ENCODE results near the gene ERVK3-1. TPM values are rescaled to one million over a fixed set of nuclear protein-coding genes. Genes with fewer than 3 reads are reported as not detected.

ERVK3-1 gene
- total and polyA plus RNA-seq, 2 of the 13 experiments (the other 11 are each of a cell fraction or from before 2014, with no cell fraction given) = 28.5 to 38.7 TPM

DNA sequence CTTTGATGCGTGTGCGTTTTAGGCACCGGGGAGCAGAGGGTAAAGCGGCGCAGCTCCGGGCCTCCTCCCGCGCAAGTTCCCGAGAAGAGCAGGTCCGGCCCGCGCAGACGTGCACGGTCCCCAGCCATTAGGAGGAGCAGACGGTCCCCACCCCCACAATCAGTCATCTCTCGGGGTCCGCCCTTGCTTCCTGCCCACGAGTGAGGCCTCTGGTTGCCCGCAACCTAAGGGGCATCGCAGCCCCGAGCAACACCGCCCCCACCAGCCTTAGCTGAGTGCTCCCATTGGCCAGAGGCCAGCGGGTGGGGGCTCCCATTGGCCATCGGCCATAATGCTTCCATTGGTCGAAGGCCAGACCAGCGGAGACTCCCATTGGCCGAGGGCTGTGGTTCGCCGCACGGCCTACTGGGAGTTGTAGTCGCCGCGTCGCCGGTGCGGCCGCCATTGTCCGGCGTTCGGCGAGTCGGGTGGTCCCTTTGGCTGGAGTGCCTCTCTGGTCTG lies 26.6 kb upstream of the ERVK3-1 start, which contains the start of gene ZNF8 (continued):
- TF ChIP-seq, protein P1, sequence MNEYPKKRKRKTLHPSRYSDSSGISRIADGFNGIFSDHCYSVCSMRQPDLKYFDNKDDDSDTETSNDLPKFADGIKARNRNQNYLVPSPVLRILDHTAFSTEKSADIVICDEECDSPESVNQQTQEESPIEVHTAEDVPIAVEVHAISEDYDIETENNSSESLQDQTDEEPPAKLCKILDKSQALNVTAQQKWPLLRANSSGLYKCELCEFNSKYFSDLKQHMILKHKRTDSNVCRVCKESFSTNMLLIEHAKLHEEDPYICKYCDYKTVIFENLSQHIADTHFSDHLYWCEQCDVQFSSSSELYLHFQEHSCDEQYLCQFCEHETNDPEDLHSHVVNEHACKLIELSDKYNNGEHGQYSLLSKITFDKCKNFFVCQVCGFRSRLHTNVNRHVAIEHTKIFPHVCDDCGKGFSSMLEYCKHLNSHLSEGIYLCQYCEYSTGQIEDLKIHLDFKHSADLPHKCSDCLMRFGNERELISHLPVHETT (CRISPR knock-in tag; conservative IDR thresholded peaks at IDR 0.05) = no peak
- no peak for TF ChIP-seq MED13 (CRISPR knock-in tag; IDR thresholded peaks at IDR 0.05)
- no peak; the same call in 1 of the 2 replicates for TF ChIP-seq ZSCAN20 (CRISPR knock-in tag; IDR thresholded peaks at IDR 0.05; ENCODE audit: borderline replicate concordance)
- TF ChIP-seq CC2D1A (CRISPR knock-in tag; IDR thresholded peaks at IDR 0.05) = no peak
- TF ChIP-seq NFKB2 (CRISPR knock-in tag; IDR thresholded peaks at IDR 0.05; ENCODE audit: borderline replicate concordance) = peak; percentile 21; the same call in 1 of the 2 replicates
- TF ChIP-seq ZNF761 (CRISPR knock-in tag; conservative IDR thresholded peaks at IDR 0.05) = peak; percentile 46; the same call in 1 of the 2 replicates
- no peak; the same call in 1 of the 2 replicates for TF ChIP-seq ZNF30 (CRISPR knock-in tag; IDR thresholded peaks at IDR 0.05)
- 0 out of 2 replicates have a peak, but pooled peaks have one; percentile 78 for TF ChIP-seq DMAP1 (CRISPR knock-in tag; IDR thresholded peaks at IDR 0.05)
- no peak for TF ChIP-seq NR3C1 (CRISPR knock-in tag; IDR thresholded peaks at IDR 0.05)
- TF ChIP-seq ZBTB21 (CRISPR knock-in tag; IDR thresholded peaks at IDR 0.05) = no peak
- TF ChIP-seq RFX1 (IDR thresholded peaks at IDR 0.05) = no peak
- TF ChIP-seq ZNF207 (IDR thresholded peaks at IDR 0.05; ENCODE audit: borderline replicate concordance) = no peak
- no peak for TF ChIP-seq TBL1XR1 (IDR thresholded peaks at IDR 0.05; ENCODE audit: borderline replicate concordance, low read length, partially characterized antibody)
- peak; percentile 69 for TF ChIP-seq PHF5A (CRISPR knock-in tag; IDR thresholded peaks at IDR 0.05; ENCODE audit: low read depth, unreplicated experiment)
- TF ChIP-seq NONO (IDR thresholded peaks at IDR 0.05) = no peak
- peak; percentile 62 for TF ChIP-seq NONO (CRISPR knock-in tag; conservative IDR thresholded peaks at IDR 0.05)
- no peak for TF ChIP-seq PCBP2 (optimal IDR thresholded peaks at IDR 0.05; ENCODE audit: low read depth, low read length, poor library complexity, severe bottlenecking)
- TF ChIP-seq, protein P2, sequence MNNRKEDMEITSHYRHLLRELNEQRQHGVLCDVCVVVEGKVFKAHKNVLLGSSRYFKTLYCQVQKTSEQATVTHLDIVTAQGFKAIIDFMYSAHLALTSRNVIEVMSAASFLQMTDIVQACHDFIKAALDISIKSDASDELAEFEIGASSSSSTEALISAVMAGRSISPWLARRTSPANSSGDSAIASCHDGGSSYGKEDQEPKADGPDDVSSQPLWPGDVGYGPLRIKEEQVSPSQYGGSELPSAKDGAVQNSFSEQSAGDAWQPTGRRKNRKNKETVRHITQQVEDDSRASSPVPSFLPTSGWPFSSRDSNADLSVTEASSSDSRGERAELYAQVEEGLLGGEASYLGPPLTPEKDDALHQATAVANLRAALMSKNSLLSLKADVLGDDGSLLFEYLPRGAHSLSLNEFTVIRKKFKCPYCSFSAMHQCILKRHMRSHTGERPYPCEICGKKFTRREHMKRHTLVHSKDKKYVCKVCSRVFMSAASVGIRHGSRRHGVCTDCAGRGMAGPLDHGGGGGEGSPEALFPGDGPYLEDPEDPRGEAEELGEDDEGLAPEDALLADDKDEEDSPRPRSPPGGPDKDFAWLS (CRISPR knock-in tag; IDR thresholded peaks at IDR 0.05; ENCODE audit: borderline replicate concordance) = no peak
- peak; percentile 7; the same call in 1 of the 2 replicates for TF ChIP-seq ZNF335 (CRISPR knock-in tag; IDR thresholded peaks at IDR 0.05)
- TF ChIP-seq SKI (IDR thresholded peaks at IDR 0.05; ENCODE audit: partially characterized antibody) = peak; percentile 16
- TF ChIP-seq ZNF878 (CRISPR knock-in tag; IDR thresholded peaks at IDR 0.05) = no peak
- TF ChIP-seq ZBTB44 (CRISPR knock-in tag; IDR thresholded peaks at IDR 0.05) = no peak
- TF ChIP-seq SATB2 (CRISPR knock-in tag; IDR thresholded peaks at IDR 0.05) = no peak
- no peak for TF ChIP-seq HBP1 (CRISPR knock-in tag; IDR thresholded peaks at IDR 0.05; ENCODE audit: low read depth)
- TF ChIP-seq ZFAT (CRISPR knock-in tag; conservative IDR thresholded peaks at IDR 0.05) = no peak; the same call in 1 of the 2 replicates
- TF ChIP-seq FOXK1 (CRISPR knock-in tag; IDR thresholded peaks at IDR 0.05; ENCODE audit: borderline replicate concordance, low read depth) = peak; percentile 77; the same call in 1 of the 2 replicates
- TF ChIP-seq SP2 (CRISPR knock-in tag; IDR thresholded peaks at IDR 0.05) = peak; percentile 89
- no peak for TF ChIP-seq ZNF589 (CRISPR knock-in tag; conservative IDR thresholded peaks at IDR 0.05)
